Measurements from ENCODE around the gene PRAMEF14.
"Not testable (repeated sequence)": the region's sequence is repeated elsewhere in the genome, so short reads cannot be mapped to it uniquely, and the experiment has no call there.

The PRAMEF14 gene, protein sequence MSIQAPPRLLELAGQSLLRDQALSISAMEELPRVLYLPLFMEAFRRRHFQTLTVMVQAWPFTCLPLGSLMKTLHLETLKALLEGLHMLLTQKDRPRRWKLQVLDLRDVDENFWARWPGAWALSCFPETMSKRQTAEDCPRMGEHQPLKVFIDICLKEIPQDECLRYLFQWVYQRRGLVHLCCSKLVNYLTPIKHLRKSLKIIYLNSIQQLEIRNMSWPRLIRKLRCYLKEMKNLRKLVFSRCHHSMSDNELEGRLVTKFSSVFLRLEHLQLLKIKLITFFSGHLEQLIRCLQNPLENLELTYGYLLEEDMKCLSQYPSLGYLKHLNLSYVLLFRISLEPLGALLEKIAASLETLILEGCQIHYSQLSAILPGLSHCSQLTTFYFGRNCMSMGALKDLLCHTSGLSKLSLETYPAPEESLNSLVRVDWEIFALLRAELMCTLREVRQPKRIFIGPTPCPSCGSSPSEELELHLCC

DNA sequence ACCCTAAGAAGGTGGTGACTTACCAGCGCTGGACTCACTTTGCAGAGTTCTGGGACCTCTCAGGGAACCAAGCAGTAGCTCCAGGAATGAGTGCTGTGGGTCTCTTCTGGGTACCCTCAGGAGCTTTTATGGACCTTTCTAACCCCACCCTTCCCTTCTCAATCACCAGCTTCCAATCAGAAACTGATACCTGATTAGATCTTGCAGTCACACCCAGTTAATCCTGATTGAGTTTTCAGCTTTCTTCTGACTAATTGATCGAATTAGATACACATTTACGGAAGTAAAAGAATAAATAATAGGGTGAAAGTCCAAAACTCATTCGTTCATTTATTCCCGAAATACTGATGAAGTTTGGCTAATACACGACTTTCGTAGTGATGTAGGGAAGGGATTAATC lies at the start of gene PRAMEF14:
TSS of gene PRAMEF14 (minus strand) at position 101 of the 400 bp plus-strand sequence. CDS start 1,820 bp downstream, outside the sequence.
- H3K4me1 ChIP-seq (ENCODE audit: control insufficient read depth, low read depth, low read length); H3K27me3 ChIP-seq (ENCODE audit: control insufficient read depth, insufficient read depth, low read length); H3K4me3 ChIP-seq (ENCODE audit: low read length); H3K9ac ChIP-seq (ENCODE audit: low read length); H3K27ac ChIP-seq (ENCODE audit: low read length); H3K36me3 ChIP-seq (ENCODE audit: control insufficient read depth, low read depth, low read length); H3K9me3 ChIP-seq (ENCODE audit: control insufficient read depth, low read depth, low read length): not testable (repeated sequence)

DNA sequence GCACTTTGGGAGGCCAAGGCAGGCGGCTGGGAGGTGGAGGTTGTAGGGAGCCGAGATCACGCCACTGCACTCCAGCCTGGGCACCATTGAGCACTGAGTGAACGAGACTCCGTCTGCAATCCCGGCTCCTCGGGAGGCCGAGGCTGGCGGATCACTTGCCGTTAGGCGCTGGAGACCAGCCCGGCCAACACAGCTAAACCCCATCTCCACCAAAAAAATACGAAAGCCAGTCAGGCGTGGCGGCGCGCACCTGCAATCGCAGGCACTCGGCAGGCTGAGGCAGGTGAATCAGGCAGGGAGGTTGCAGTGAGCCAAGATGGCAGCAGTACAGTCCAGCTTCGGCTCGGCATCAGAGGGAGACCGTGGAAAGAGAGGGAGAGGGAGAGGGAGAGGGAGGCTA lies 48.4 kb upstream of the PRAMEF14 start:
- H3K27me3 ChIP-seq (ENCODE audit: control insufficient read depth, insufficient read depth, low read length); H3K9ac ChIP-seq (ENCODE audit: low read length); H3K4me3 ChIP-seq (ENCODE audit: low read length); H3K4me1 ChIP-seq (ENCODE audit: control insufficient read depth, low read depth, low read length); H3K27ac ChIP-seq (ENCODE audit: low read length); H3K36me3 ChIP-seq (ENCODE audit: control insufficient read depth, low read depth, low read length): not testable (repeated sequence)
- peaks cover 42% of the 10 kb centered on the region for H3K9me3 ChIP-seq (ENCODE audit: control insufficient read depth, low read depth, low read length)

DNA sequence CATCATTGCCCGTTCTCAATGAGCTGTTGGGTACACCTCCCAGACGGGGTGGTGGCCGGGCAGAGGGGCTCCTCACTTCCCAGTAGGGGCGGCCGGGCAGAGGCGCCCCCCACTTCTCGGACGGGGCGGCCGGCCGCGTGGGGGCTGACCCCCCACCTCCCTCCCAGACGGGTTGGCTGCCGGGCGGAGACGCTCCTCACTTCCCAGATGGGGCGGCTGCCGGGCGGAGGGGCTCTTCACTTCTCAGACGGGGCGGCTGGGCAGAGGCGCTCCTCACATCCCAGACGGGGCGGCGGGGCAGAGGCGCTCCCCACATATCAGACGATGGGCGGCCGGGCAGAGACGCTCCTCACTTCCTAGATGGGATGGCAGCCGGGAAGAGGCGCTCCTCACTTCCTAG lies 47.8 kb upstream of the PRAMEF14 start:
- H3K27ac ChIP-seq (ENCODE audit: low read length); H3K4me1 ChIP-seq (ENCODE audit: control insufficient read depth, low read depth, low read length); H3K36me3 ChIP-seq (ENCODE audit: control insufficient read depth, low read depth, low read length); H3K27me3 ChIP-seq (ENCODE audit: control insufficient read depth, insufficient read depth, low read length); H3K9ac ChIP-seq (ENCODE audit: low read length); H3K4me3 ChIP-seq (ENCODE audit: low read length): not testable (repeated sequence)
- peaks cover 44% of the 10 kb centered on the region for H3K9me3 ChIP-seq (ENCODE audit: control insufficient read depth, low read depth, low read length)

DNA sequence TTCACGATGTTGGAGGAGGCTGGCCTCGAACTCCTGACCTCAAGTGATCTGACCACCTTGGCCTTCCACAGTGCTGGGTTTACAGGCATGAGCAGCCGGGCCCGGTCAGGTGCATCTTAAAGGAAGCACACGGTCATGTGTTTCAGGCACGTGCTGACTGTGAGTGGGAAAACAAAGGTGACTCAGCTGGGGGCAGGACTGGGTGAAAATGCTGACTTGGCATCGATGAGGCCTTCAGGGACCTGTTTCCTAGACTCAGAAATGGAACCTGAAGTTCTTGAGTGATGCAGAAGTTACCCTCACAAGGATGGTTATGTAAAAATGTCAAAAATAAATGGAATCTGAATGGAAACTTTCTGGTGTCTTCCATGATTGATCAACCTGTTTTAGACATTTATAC lies 46.1 kb upstream of the PRAMEF14 start:
- not testable (repeated sequence) for H3K4me3 ChIP-seq (ENCODE audit: low read length); H3K36me3 ChIP-seq (ENCODE audit: control insufficient read depth, low read depth, low read length); H3K4me1 ChIP-seq (ENCODE audit: control insufficient read depth, low read depth, low read length); H3K9ac ChIP-seq (ENCODE audit: low read length); H3K27me3 ChIP-seq (ENCODE audit: control insufficient read depth, insufficient read depth, low read length); H3K27ac ChIP-seq (ENCODE audit: low read length)
- H3K9me3 ChIP-seq (ENCODE audit: control insufficient read depth, low read depth, low read length): peaks cover 28% of the 10 kb centered on the region

GRCh38 chr1:13389332-13389731 lies 42.4 kb upstream of the PRAMEF14 start, which contains the start of gene PRAMEF17:
Gene PRAMEF17 (plus strand): TSS chr1:13389632. CDS start chr1:13389658, 26 bp downstream.
- H3K27ac ChIP-seq (ENCODE audit: low read length); H3K27me3 ChIP-seq (ENCODE audit: control insufficient read depth, insufficient read depth, low read length); H3K4me3 ChIP-seq (ENCODE audit: low read length); H3K9ac ChIP-seq (ENCODE audit: low read length); H3K36me3 ChIP-seq (ENCODE audit: control insufficient read depth, low read depth, low read length); H3K4me1 ChIP-seq (ENCODE audit: control insufficient read depth, low read depth, low read length): not testable (repeated sequence)
- H3K9me3 ChIP-seq (ENCODE audit: control insufficient read depth, low read depth, low read length): peaks cover 19% of the 10 kb centered on the region

DNA sequence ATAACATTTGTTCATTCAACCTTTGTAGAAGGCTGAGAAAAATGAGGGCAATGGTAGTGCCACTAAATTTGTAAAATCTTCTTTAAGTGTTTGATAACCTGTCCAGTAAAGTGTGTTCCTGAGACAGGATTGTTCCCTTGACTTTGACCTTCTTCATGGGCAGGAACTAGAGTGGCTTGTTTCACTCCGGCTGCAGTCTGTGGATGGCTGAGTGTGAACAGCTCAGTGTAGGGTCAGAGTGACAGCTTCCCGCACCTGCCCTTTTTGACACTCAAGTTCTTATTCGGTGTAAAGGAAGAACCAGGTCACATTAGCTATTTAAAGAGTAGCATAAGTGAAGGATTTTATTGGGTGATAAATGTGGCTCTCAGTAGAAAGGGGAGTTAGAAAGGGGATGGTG lies 33.4 kb upstream of the PRAMEF14 start:
- H3K27me3 ChIP-seq (ENCODE audit: control insufficient read depth, insufficient read depth, low read length); H3K9ac ChIP-seq (ENCODE audit: low read length); H3K4me3 ChIP-seq (ENCODE audit: low read length); H3K27ac ChIP-seq (ENCODE audit: low read length); H3K4me1 ChIP-seq (ENCODE audit: control insufficient read depth, low read depth, low read length); H3K36me3 ChIP-seq (ENCODE audit: control insufficient read depth, low read depth, low read length): not testable (repeated sequence)
- peaks cover 32% of the 10 kb centered on the region for H3K9me3 ChIP-seq (ENCODE audit: control insufficient read depth, low read depth, low read length)

- H3K4me3 ChIP-seq (ENCODE audit: low read length); H3K36me3 ChIP-seq (ENCODE audit: control insufficient read depth, low read depth, low read length); H3K4me1 ChIP-seq (ENCODE audit: control insufficient read depth, low read depth, low read length); H3K27me3 ChIP-seq (ENCODE audit: control insufficient read depth, insufficient read depth, low read length); H3K27ac ChIP-seq (ENCODE audit: low read length); H3K9ac ChIP-seq (ENCODE audit: low read length): not testable (repeated sequence)
- H3K9me3 ChIP-seq (ENCODE audit: control insufficient read depth, low read depth, low read length): peaks cover 42% of the 10 kb centered on the region
Observed at GRCh38 chr1:13378983-13379382, 32.0 kb upstream of the PRAMEF14 start.

- H3K27me3 ChIP-seq (ENCODE audit: control insufficient read depth, insufficient read depth, low read length); H3K4me1 ChIP-seq (ENCODE audit: control insufficient read depth, low read depth, low read length); H3K4me3 ChIP-seq (ENCODE audit: low read length); H3K36me3 ChIP-seq (ENCODE audit: control insufficient read depth, low read depth, low read length); H3K27ac ChIP-seq (ENCODE audit: low read length); H3K9ac ChIP-seq (ENCODE audit: low read length): not testable (repeated sequence)
- H3K9me3 ChIP-seq (ENCODE audit: control insufficient read depth, low read depth, low read length): peaks cover 18% of the 10 kb centered on the region
Observed at GRCh38 chr1:13368544-13368943, 21.6 kb upstream of the PRAMEF14 start.

DNA sequence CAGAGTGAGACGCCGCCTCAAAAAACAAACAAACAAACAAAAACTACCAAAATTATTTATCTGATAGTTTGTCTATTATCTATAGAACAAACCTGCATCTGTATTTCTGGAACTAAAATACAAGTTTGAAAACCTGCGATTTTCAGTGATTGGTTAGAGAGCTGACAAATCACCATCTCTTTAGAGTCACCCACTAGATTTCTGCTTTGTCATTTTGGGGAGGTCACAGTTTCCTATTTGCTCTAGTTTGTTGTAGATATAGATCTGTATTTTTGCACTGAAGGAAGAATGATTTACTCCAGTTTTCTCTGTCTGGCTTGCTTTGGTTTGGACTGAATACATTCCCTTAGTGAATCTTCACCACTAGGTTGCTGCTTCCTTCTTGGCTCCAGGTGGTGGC lies 19.6 kb upstream of the PRAMEF14 start:
- H3K9ac ChIP-seq (ENCODE audit: low read length); H3K4me3 ChIP-seq (ENCODE audit: low read length); H3K36me3 ChIP-seq (ENCODE audit: control insufficient read depth, low read depth, low read length); H3K4me1 ChIP-seq (ENCODE audit: control insufficient read depth, low read depth, low read length); H3K27ac ChIP-seq (ENCODE audit: low read length); H3K27me3 ChIP-seq (ENCODE audit: control insufficient read depth, insufficient read depth, low read length): not testable (repeated sequence)
- H3K9me3 ChIP-seq (ENCODE audit: control insufficient read depth, low read depth, low read length): peaks cover 15% of the 10 kb centered on the region

DNA sequence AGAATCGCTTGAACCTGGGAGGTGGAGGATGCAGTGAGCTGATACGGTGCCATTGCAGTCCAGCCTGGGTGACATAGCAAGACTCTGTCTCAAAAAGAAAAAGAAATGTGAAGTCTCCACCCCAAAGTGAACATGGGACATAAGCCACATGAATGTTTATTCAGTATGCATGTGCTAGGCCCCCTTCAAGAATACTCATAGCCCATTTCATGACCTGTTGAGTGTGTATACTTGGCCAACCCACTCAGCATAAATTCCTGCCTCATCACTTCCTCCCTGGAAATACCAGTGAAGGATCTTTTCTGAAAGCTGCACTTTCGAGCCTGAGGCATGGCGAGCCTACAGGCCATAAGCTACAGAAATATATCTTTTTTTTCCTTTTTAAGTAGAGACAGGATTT lies 18.0 kb upstream of the PRAMEF14 start:
- H3K36me3 ChIP-seq (ENCODE audit: control insufficient read depth, low read depth, low read length); H3K4me1 ChIP-seq (ENCODE audit: control insufficient read depth, low read depth, low read length); H3K27ac ChIP-seq (ENCODE audit: low read length); H3K27me3 ChIP-seq (ENCODE audit: control insufficient read depth, insufficient read depth, low read length); H3K9ac ChIP-seq (ENCODE audit: low read length); H3K4me3 ChIP-seq (ENCODE audit: low read length): not testable (repeated sequence)
- peaks cover 12% of the 10 kb centered on the region for H3K9me3 ChIP-seq (ENCODE audit: control insufficient read depth, low read depth, low read length)

GRCh38 chr1:13362364-13362763 lies 15.4 kb upstream of the PRAMEF14 start:
- H3K27me3 ChIP-seq (ENCODE audit: control insufficient read depth, insufficient read depth, low read length); H3K9ac ChIP-seq (ENCODE audit: low read length); H3K4me3 ChIP-seq (ENCODE audit: low read length); H3K27ac ChIP-seq (ENCODE audit: low read length); H3K9me3 ChIP-seq (ENCODE audit: control insufficient read depth, low read depth, low read length); H3K4me1 ChIP-seq (ENCODE audit: control insufficient read depth, low read depth, low read length); H3K36me3 ChIP-seq (ENCODE audit: control insufficient read depth, low read depth, low read length): not testable (repeated sequence)

DNA sequence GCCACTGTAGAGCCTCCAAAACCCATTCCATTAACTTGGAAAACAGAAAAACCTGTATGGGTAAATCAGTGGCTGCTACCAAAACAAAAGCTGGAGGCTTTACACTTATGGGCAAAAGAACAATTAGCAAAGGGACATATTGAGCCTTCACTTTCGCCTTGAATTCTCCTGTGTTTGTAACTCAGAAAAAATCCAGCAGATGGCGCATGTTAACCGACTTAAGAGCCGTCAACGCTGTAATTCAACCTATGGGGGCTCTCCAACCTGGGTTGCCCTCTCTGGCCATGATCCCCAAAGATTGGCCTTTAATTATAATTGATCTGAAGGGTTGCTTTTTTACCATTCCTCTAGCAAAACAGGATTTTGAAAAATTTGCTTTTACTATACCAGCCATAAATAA lies 9.8 kb upstream of the PRAMEF14 start:
- not testable (repeated sequence) for H3K27me3 ChIP-seq (ENCODE audit: control insufficient read depth, insufficient read depth, low read length); H3K27ac ChIP-seq (ENCODE audit: low read length); H3K4me3 ChIP-seq (ENCODE audit: low read length); H3K9ac ChIP-seq (ENCODE audit: low read length); H3K36me3 ChIP-seq (ENCODE audit: control insufficient read depth, low read depth, low read length); H3K9me3 ChIP-seq (ENCODE audit: control insufficient read depth, low read depth, low read length); H3K4me1 ChIP-seq (ENCODE audit: control insufficient read depth, low read depth, low read length)
